SK-N-MC (cell line): ENCODE results near the gene CCDC197.

Experiments
- EZH2 ChIP-seq: fragments of 200-600 bp; sonication (generic); IDR thresholded peaks from one replicate; pipeline ENCODE4 v1.6.1; 2017; ENCODE audit warnings: antibody characterized with exemption
- POLR2AphosphoS5 ChIP-seq: IDR thresholded peaks from 2 replicates; pipeline ENCODE4 v1.6.1; 2012; ENCODE audit warnings: mild to moderate bottlenecking, low read depth, low read length, borderline replicate concordance

- no peak for TF ChIP-seq POLR2AphosphoS5
- no peak for TF ChIP-seq EZH2
These were observed 57.3 kb downstream of the CCDC197 start for GRCh38 chr14:94054401-94054800.
